Endothelial cell of umbilical vein (primary cell): ENCODE measurements around the gene CDHR1. TPM values are rescaled to one million over a fixed set of nuclear protein-coding genes. Genes with fewer than 3 reads are reported as not detected.

ENCODE experiments used
- BruUV-seq: library from RNA; stranded (reverse); fragments of 400-500 nt; replicated peaks from 2 replicates; lab custom pipeline; 2021; lab: Mats Ljungman, UMichigan
- CTCF ChIA-PET: fragments of 300-600, 350-600 bp; sonication (Branson Sonifier 250); formaldehyde crosslinking; loops from one replicate; lab custom pipeline; 2021; ENCODE audit warnings: antibody characterized with exemption, inconsistent platforms; lab: Charles Lee
- POLR2A ChIA-PET: fragments of 300-600, 350-600 bp; sonication (Branson Sonifier 250); formaldehyde crosslinking; loops from one replicate; lab custom pipeline; 2021; ENCODE audit warnings: antibody characterized with exemption, inconsistent platforms; lab: Charles Lee
- DNase-seq: peaks from one replicate; pipeline ENCODE4 v3.0.0-alpha.2; 2011; ENCODE audit warnings: low read depth, low spot score
- FAIRE-seq: peaks from 2 replicates; lab custom pipeline; 2011; peaks lifted over from hg19 to GRCh38; lab: Jason Lieb, UNC
- H2AFZ ChIP-seq: 2 replicates; pipeline ENCODE4 v1.6.0; 2012; ENCODE audit warnings: low read depth, low read length, control low read depth, inconsistent platforms
- H3K27ac ChIP-seq: 2 replicates; pipeline ENCODE4 v1.5.1; 2011; ENCODE audit warnings: low read depth, mild to moderate bottlenecking, control low read depth, low read length, moderate library complexity; ENCODE audit not compliant: insufficient read depth
- H3K27me3 ChIP-seq, 2 experiments: 2 replicates each; pipeline versions ENCODE4 v1.6.0 to v1.6.1; 2011; ENCODE audit warnings: low read length in 2 of 2, mixed read lengths in 1 of 2; ENCODE audit not compliant: control insufficient read depth in 2 of 2, insufficient read depth in 2 of 2
- H3K36me3 ChIP-seq, 2 experiments: 2 replicates in 1 of 2; 3 replicates in 1 of 2; pipeline ENCODE4 v1.5.1; 2011; ENCODE audit warnings: low read length in 2 of 2, mild to moderate bottlenecking in 1 of 2, moderate library complexity in 1 of 2; ENCODE audit not compliant: control insufficient read depth in 2 of 2, insufficient read depth in 2 of 2; ENCODE audit errors: extremely low read depth in 1 of 2
- H3K4me1 ChIP-seq: 3 replicates; pipeline ENCODE4 v1.5.1; 2011; ENCODE audit warnings: mild to moderate bottlenecking, low read length; ENCODE audit not compliant: control insufficient read depth, insufficient read depth; ENCODE audit errors: extremely low read depth
- H3K4me2 ChIP-seq: 2 replicates; pipeline ENCODE4 v1.6.1; 2011; ENCODE audit warnings: low read length, control low read depth, mixed read lengths; ENCODE audit not compliant: insufficient read depth
- H3K4me3 ChIP-seq, 3 experiments: fragments of 200-600 bp in 1 of 3; sonication (generic), shearing (Covaris generic) in 1 of 3; replicated peaks in 1 of 3; 2 replicates each; pipeline ENCODE4 v1.5.1; 2011 to 2016; ENCODE audit warnings: control low read depth in 3 of 3, low read length in 3 of 3, mild to moderate bottlenecking in 2 of 3, inconsistent platforms in 1 of 3, low read depth in 1 of 3, moderate library complexity in 1 of 3; ENCODE audit not compliant: insufficient read depth in 1 of 3
- H3K79me2 ChIP-seq: 2 replicates; pipeline ENCODE4 v1.6.0; 2012; ENCODE audit warnings: low read length, inconsistent platforms; ENCODE audit not compliant: control insufficient read depth, insufficient read depth
- H3K9ac ChIP-seq: replicated peaks from 2 replicates; pipeline ENCODE3; 2011; ENCODE audit warnings: low read length, control low read depth; ENCODE audit not compliant: insufficient read depth; ENCODE audit errors: extremely low read depth
- H3K9me1 ChIP-seq: replicated peaks from 3 replicates; pipeline ENCODE4 v1.6.0; 2011; ENCODE audit warnings: mild to moderate bottlenecking, low read length; ENCODE audit not compliant: control insufficient read depth, insufficient read depth; ENCODE audit errors: extremely low read depth
- H3K9me3 ChIP-seq: replicated peaks from 2 replicates; pipeline ENCODE4 v1.5.1; 2012; ENCODE audit warnings: low read length, inconsistent platforms; ENCODE audit not compliant: control insufficient read depth, insufficient read depth
- H4K20me1 ChIP-seq: replicated peaks from 2 replicates; pipeline ENCODE3; 2011; ENCODE audit warnings: mild to moderate bottlenecking, low read length; ENCODE audit not compliant: control insufficient read depth, insufficient read depth; ENCODE audit errors: extremely low read depth
- CTCF ChIP-seq, 2 donors: IDR thresholded peaks; 1 replicate in 1 of 2; 2 replicates in 1 of 2; pipeline ENCODE4 v1.5.1; 2011; ENCODE audit warnings: low read length in 2 of 2, mild to moderate bottlenecking in 2 of 2, moderate library complexity in 2 of 2, control low read depth in 1 of 2, inconsistent platforms in 1 of 2, low read depth in 1 of 2; ENCODE audit not compliant: insufficient read depth in 1 of 2; ENCODE audit errors: extremely low read depth in 1 of 2
- EZH2 ChIP-seq: IDR thresholded peaks from 2 replicates; pipeline ENCODE4 v1.6.1; 2012; ENCODE audit warnings: borderline replicate concordance, low read depth, mild to moderate bottlenecking, moderate library complexity, low read length, inconsistent platforms; ENCODE audit not compliant: severe bottlenecking
- FOS ChIP-seq: IDR thresholded peaks from 2 replicates; pipeline ENCODE4 v1.6.1; 2011; ENCODE audit warnings: mild to moderate bottlenecking, low read length, moderate library complexity, borderline replicate concordance; ENCODE audit not compliant: insufficient read depth
- GATA2 ChIP-seq: IDR thresholded peaks from 2 replicates; pipeline ENCODE4 v1.7.0; 2011; ENCODE audit warnings: low read depth, mild to moderate bottlenecking, moderate library complexity, mixed read lengths, low read length; ENCODE audit not compliant: insufficient read length, insufficient read depth
- JUN ChIP-seq: IDR thresholded peaks from 2 replicates; pipeline ENCODE4 v1.6.1; 2011; ENCODE audit warnings: borderline replicate concordance, low read depth; ENCODE audit not compliant: insufficient read length, insufficient read depth
- MAX ChIP-seq: IDR thresholded peaks from 2 replicates; pipeline ENCODE4 v1.6.1; 2011; ENCODE audit not compliant: insufficient read depth, insufficient read length
- MYC ChIP-seq: IDR thresholded peaks from one replicate; pipeline ENCODE4 v1.6.1; 2011; ENCODE audit warnings: mild to moderate bottlenecking, low read depth, low read length
- POLR2A ChIP-seq: IDR thresholded peaks from 2 replicates; pipeline ENCODE4 v1.6.1; 2012; ENCODE audit warnings: low read depth, mild to moderate bottlenecking, control low read depth, low read length
- POLR2AphosphoS5 ChIP-seq: IDR thresholded peaks from 2 replicates; pipeline ENCODE4 v1.6.1; 2012; ENCODE audit warnings: low read depth, mild to moderate bottlenecking, control low read depth, low read length, moderate library complexity; ENCODE audit not compliant: insufficient read depth
- dilution Hi-C: fragments of 300-500 bp; cut with MboI; formaldehyde crosslinking; loops from one replicate; pipeline ENCODE4 v1.15.0; 2019; ENCODE audit warnings: low sequenced_read_pairs; ENCODE audit not compliant: extremely low pct_ligation_motif_present
- intact Hi-C: fragments of 100-400 bp; cut with micrococcal nuclease; formaldehyde crosslinking; loops from one replicate; pipeline ENCODE4 v1.10.0; 2022
- polyA plus RNA-seq, 4 experiments: library from polyadenylated mRNA; depleted of rRNA in 3 of 4; stranded (reverse) in 3 of 4; unstranded in 1 of 4; fragments of >200 nt; gene quantifications; 2 replicates each; pipeline versions ENCODE4 v1.2.1 to v1.2.3, GENCODE V29; 2011 to 2012; ENCODE audit warnings: missing spikeins in 1 of 4
- total RNA-seq: library from RNA; stranded (reverse); gene quantifications from 2 replicates; pipeline ENCODE4 v1.2.3, GENCODE V29; 2021

The CDHR1 gene
- total and polyA plus RNA-seq, 2 donors (not counting 3 experiments of a cell fraction or from before 2014, with no cell fraction given), result 0.11 to 0.53 TPM

- Histone ChIP-seq H3K9ac (no peak overlapping the region), H3K9me3 (no peaks in the 10 kb centered on the region), H2AFZ (no peak overlapping the region), H3K79me2 (no peaks in the 10 kb centered on the region), H3K4me2 (no peak overlapping the region), H3K9me1 (no peaks in the 10 kb centered on the region), H3K36me3 (no peaks in the 10 kb centered on the region), H3K27ac (no peak overlapping the region), H3K4me1 (no peaks in the 10 kb centered on the region), H4K20me1 (no peaks in the 10 kb centered on the region), H3K27me3 (peaks cover 4 to 11% of the 10 kb centered on the region in 2 experiments), H3K4me3 (no peak overlapping the region)
- TF ChIP-seq MYC (no peak), FOS (no peak)
- no TSS peak for BruUV-seq
- FAIRE-seq (no peak), DNase-seq (no peak)
- POLR2A ChIA-PET, result no interaction called here
- intact Hi-C loops (no loop called here), dilution Hi-C loops (no loop called here)
- CTCF ChIA-PET, result interaction anchor here (11.1 kb wide), 1 partner anchor 275 kb away, joined by 510 read pairs; no protein-coding TSS in a partner anchor
Observed at GRCh38 chr10:84262190-84262956, 68.0 kb downstream of the CDHR1 start.

GRCh38 chr10:84263716-84264115, 69.4 kb downstream of the CDHR1 start:
- Histone ChIP-seq H3K79me2 (no peaks in the 10 kb centered on the region), H3K9me1 (no peaks in the 10 kb centered on the region), H3K4me2 (no peak overlapping the region), H4K20me1 (no peaks in the 10 kb centered on the region), H3K36me3 (no peaks in the 10 kb centered on the region), H2AFZ (no peak overlapping the region), H3K9ac (no peak overlapping the region), H3K9me3 (no peaks in the 10 kb centered on the region), H3K27me3 (peaks cover 4 to 10% of the 10 kb centered on the region in 2 experiments), H3K4me1 (no peaks in the 10 kb centered on the region), H3K27ac (no peak overlapping the region), H3K4me3 (no peak overlapping the region)
- BruUV-seq, result no TSS peak
- no peak for FAIRE-seq
- ChIA-PET CTCF (interaction anchor here (0.8 to 11.1 kb wide), 8 partner anchors 89 to 279 kb away, joined by 3 to 510 read pairs (median 4); no protein-coding TSS in a partner anchor), POLR2A (no interaction called here)
- DNase-seq, result no peak
- intact Hi-C loops, result loop anchor here (1.0 kb wide), 3 partner anchors 112 to 274 kb away; no protein-coding TSS in a partner anchor
- TF ChIP-seq FOS (no peak), MYC (no peak), GATA2 (no peak), POLR2A (no peak), EZH2 (no peak), JUN (no peak), MAX (no peak), POLR2AphosphoS5 (no peak), CTCF (IDR thresholded peaks at IDR 0.05; ENCODE audit: extremely low read depth in 1 of 2, insufficient read depth in 1 of 2, low read depth in 1 of 2, low read length in 2 of 2) (no peak)
- dilution Hi-C loops, result no loop called here
